Measurements from ENCODE around the gene TRIM63. TPM values are rescaled to one million over a fixed set of nuclear protein-coding genes. Genes with fewer than 3 reads are reported as not detected.

Gene TRIM63
- total RNA-seq, 6 donors from 2014 or later: 0.26 to 0.61 (median 0.34) TPM; not detected in 3

GRCh38 chr1:26082020-26082350, 14.6 kb upstream of the TRIM63 start:
- Histone ChIP-seq H3K4me3 (no peak overlapping the region), H3K36me3 (no peaks in the 10 kb centered on the region), H3K4me1 (peaks cover 0 to 10% (median 3%) of the 10 kb centered on the region in 4 donors), H3K27me3 (no peaks in the 10 kb centered on the region), H3K27ac (no peak overlapping the region), H3K9me3 (no peaks in the 10 kb centered on the region)
- TF ChIP-seq EP300 (IDR thresholded peaks at IDR 0.05) (no peak), POLR2A (IDR thresholded peaks at IDR 0.05) (no peak), POLR2AphosphoS5 (IDR thresholded peaks at IDR 0.05) (no peak)
- TF ChIP-seq, protein P1, sequence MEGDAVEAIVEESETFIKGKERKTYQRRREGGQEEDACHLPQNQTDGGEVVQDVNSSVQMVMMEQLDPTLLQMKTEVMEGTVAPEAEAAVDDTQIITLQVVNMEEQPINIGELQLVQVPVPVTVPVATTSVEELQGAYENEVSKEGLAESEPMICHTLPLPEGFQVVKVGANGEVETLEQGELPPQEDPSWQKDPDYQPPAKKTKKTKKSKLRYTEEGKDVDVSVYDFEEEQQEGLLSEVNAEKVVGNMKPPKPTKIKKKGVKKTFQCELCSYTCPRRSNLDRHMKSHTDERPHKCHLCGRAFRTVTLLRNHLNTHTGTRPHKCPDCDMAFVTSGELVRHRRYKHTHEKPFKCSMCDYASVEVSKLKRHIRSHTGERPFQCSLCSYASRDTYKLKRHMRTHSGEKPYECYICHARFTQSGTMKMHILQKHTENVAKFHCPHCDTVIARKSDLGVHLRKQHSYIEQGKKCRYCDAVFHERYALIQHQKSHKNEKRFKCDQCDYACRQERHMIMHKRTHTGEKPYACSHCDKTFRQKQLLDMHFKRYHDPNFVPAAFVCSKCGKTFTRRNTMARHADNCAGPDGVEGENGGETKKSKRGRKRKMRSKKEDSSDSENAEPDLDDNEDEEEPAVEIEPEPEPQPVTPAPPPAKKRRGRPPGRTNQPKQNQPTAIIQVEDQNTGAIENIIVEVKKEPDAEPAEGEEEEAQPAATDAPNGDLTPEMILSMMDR (IDR thresholded peaks at IDR 0.05): no peak
- 89 to 91% methylated on average over 3 of the region's 3 CpGs for WGBS, 2 donors
- DNase-seq (no peak), ATAC-seq (ENCODE audit: low FRiP score in 2 of 2) (no peak)

- H3K27me3 ChIP-seq: no peaks in the 10 kb centered on the region
- TF ChIP-seq EP300 (IDR thresholded peaks at IDR 0.05) (no peak), POLR2A (IDR thresholded peaks at IDR 0.05) (no peak), POLR2AphosphoS5 (IDR thresholded peaks at IDR 0.05) (no peak)
- TF ChIP-seq, protein P1 (IDR thresholded peaks at IDR 0.05): no peak
- ATAC-seq (ENCODE audit: low FRiP score in 2 of 2): no peak
- WGBS, 2 donors: 72 to 78% methylated on average over 8 of the region's 8 CpGs
- H3K36me3 ChIP-seq: no peaks in the 10 kb centered on the region
- H3K4me1 ChIP-seq: peaks cover 0 to 10% (median 3%) of the 10 kb centered on the region in 4 donors
- no peak overlapping the region for H3K4me3 ChIP-seq
- H3K27ac ChIP-seq: no peak overlapping the region
- H3K9me3 ChIP-seq: no peaks in the 10 kb centered on the region
- no peak for DNase-seq
These were observed 14.0 kb upstream of the TRIM63 start for GRCh38 chr1:26081267-26082019.

- 59 to 67% methylated on average over 9 of the region's 9 CpGs for WGBS, 2 donors
- no peak for ATAC-seq (ENCODE audit: low FRiP score in 2 of 2)
- H3K4me3 ChIP-seq: no peak overlapping the region
These were observed 12.8 kb upstream of the TRIM63 start for GRCh38 chr1:26079960-26080814.

DNA sequence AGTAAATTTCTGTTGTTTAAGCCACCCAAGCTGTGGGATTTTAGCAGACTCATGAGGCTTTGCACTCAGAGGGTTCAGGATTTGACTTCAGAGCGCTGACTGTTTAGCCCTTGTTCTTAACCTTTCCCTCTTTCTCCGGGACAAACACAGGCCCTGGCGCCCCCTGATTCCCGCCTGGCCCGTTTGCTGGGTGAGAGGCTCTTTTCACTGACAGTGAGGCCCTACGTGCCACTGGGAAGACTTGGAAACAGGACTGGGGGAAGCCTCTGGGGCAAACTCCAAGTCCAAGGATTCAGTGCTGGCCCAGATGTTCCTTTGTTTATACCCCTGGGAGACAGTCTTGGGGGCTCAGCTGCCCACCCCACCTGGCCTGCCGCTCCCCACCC, 11.7 kb upstream of the TRIM63 start:
- ATAC-seq (ENCODE audit: low FRiP score in 2 of 2): no peak
- TF ChIP-seq EP300 (IDR thresholded peaks at IDR 0.05) (no peak), POLR2A (IDR thresholded peaks at IDR 0.05) (no peak), POLR2AphosphoS5 (IDR thresholded peaks at IDR 0.05) (no peak)
- TF ChIP-seq, protein P1 (IDR thresholded peaks at IDR 0.05): no peak
- DNase-seq: no peak

More at GRCh38 chr1:26079960-26080814, 12.8 kb upstream of the TRIM63 start:
- TF ChIP-seq EP300 (IDR thresholded peaks at IDR 0.05): no peak
- no peak for TF ChIP-seq POLR2A (IDR thresholded peaks at IDR 0.05)
- no peak for TF ChIP-seq POLR2AphosphoS5 (IDR thresholded peaks at IDR 0.05)
- TF ChIP-seq, protein P1 (IDR thresholded peaks at IDR 0.05): no peak
- Histone ChIP-seq H3K27ac (no peak overlapping the region), H3K4me1 (peaks cover 0 to 13% (median 3%) of the 10 kb centered on the region in 4 donors), H3K36me3 (no peaks in the 10 kb centered on the region), H3K27me3 (no peaks in the 10 kb centered on the region), H3K9me3 (no peaks in the 10 kb centered on the region)
- no peak for DNase-seq

More for the DNA sequence above, 11.7 kb upstream of the TRIM63 start:
- H3K4me3 ChIP-seq: no peak overlapping the region
- peaks cover 0 to 13% (median 3%) of the 10 kb centered on the region in 4 donors for H3K4me1 ChIP-seq
- WGBS, 2 donors: 69 to 70% methylated on average over 6 to 7 of the region's 7 CpGs
- H3K9me3 ChIP-seq: no peaks in the 10 kb centered on the region
- H3K36me3 ChIP-seq: no peaks in the 10 kb centered on the region
- no peak overlapping the region for H3K27ac ChIP-seq
- H3K27me3 ChIP-seq: no peaks in the 10 kb centered on the region

Data from upper lobe of left lung (tissue), 6 donors.